Testis (tissue), 3 donors: ENCODE measurements around the gene EPB41L1. TPM values are rescaled to one million over a fixed set of nuclear protein-coding genes. Genes with fewer than 3 reads are reported as not detected.

ENCODE experiments used
- DNase-seq: peaks from one replicate; pipeline ENCODE4 v3.0.0-alpha.2; 2019
- H3K27ac ChIP-seq, 2 donors: fragments of 200-600 bp; sonication (generic); one replicate each; pipeline ENCODE4 v1.5.1; 2019
- H3K27me3 ChIP-seq: fragments of 200-600 bp; sonication (generic); one replicate; pipeline ENCODE4 v1.5.1; 2019
- H3K36me3 ChIP-seq: fragments of 200-600 bp; sonication (generic); one replicate; pipeline ENCODE4 v1.5.1; 2017; ENCODE audit warnings: low read depth; ENCODE audit errors: missing control alignments
- H3K4me1 ChIP-seq: fragments of 200-600 bp; sonication (generic); one replicate; pipeline ENCODE4 v1.5.1; 2019
- H3K4me3 ChIP-seq, 2 donors: fragments of 200-600 bp; sonication (generic); one replicate each; pipeline ENCODE4 v1.5.1; 2017 to 2019
- H3K9me3 ChIP-seq: fragments of 200-600 bp; sonication (generic); one replicate; pipeline ENCODE4 v1.5.1; 2017
- POLR2A ChIP-seq: fragments of 450-650 bp; IDR thresholded peaks from one replicate; pipeline ENCODE4 v1.6.1; 2017; ENCODE audit warnings: antibody characterized with exemption, mild to moderate bottlenecking, moderate library complexity
- WGBS, 2 donors: methylation state at CpG; one replicate each; pipeline ENCODE4 v1.1.5; 2018; 5-methylcytosine and 5-hydroxymethylcytosine counted together
- intact Hi-C: fragments of 100-400 bp; cut with DNase I; formaldehyde crosslinking; loops from one replicate; pipeline ENCODE4 v1.15.1; 2023; ENCODE audit warnings: low total_unique reads
- polyA plus RNA-seq: library from polyadenylated mRNA; stranded (reverse); fragments of 350-450 nt; fragmentation: Illumina TruSeq; extraction: RNeasy Lipid Tissue Mini Kit (QIAGEN cat#74804); gene quantifications from one replicate; pipeline ENCODE4 v1.2.3, GENCODE V29; 2014; ENCODE audit warnings: low read depth, low replicate concordance; ENCODE audit not compliant: insufficient read depth
- total RNA-seq, 2 donors: library from RNA; depleted of rRNA; stranded (reverse); fragments of >200 nt; gene quantifications; one replicate each; pipeline ENCODE4 v1.2.3, GENCODE V29; 2016
- TF ChIP-seq, protein P1 (sequence below), 3 experiments: fragments of 450-650 bp in 2 of 3; fragments of 200-600 bp in 1 of 3; sonication (generic) in 1 of 3; IDR thresholded peaks; one replicate each; pipeline ENCODE4 v1.5.1; 2016 to 2019; ENCODE audit warnings: antibody characterized with exemption in 3 of 3, mild to moderate bottlenecking in 2 of 3, moderate library complexity in 1 of 3

Gene EPB41L1
- total and polyA plus RNA-seq, 3 donors from 2014 or later, result 49.8 to 65.3 (median 63.7) TPM

DNA sequence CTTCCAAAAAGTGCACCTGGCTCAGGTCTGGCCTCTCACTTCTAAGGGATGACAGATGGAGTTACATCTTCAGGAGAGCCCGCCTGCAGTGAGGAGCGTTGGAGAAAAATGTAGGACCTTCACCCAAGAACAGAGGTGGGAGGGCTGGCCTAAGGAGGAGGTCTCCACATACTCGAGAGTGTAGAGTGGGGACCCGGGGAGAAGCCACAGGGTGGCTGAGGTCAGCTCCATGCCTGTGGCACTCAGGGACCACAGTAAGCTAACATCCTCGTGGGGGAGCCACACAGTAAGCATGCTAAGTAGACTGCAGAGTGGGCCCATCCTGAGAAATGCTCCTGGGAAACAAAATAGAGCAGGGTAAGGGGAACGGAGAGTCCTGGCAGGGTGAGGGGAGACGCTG lies 105.8 kb downstream of the EPB41L1 start:
- H3K27me3 ChIP-seq, result no peaks in the 10 kb centered on the region
- H3K4me1 ChIP-seq, result no peaks in the 10 kb centered on the region
- TF ChIP-seq POLR2A, result no peak
- TF ChIP-seq, protein P1, sequence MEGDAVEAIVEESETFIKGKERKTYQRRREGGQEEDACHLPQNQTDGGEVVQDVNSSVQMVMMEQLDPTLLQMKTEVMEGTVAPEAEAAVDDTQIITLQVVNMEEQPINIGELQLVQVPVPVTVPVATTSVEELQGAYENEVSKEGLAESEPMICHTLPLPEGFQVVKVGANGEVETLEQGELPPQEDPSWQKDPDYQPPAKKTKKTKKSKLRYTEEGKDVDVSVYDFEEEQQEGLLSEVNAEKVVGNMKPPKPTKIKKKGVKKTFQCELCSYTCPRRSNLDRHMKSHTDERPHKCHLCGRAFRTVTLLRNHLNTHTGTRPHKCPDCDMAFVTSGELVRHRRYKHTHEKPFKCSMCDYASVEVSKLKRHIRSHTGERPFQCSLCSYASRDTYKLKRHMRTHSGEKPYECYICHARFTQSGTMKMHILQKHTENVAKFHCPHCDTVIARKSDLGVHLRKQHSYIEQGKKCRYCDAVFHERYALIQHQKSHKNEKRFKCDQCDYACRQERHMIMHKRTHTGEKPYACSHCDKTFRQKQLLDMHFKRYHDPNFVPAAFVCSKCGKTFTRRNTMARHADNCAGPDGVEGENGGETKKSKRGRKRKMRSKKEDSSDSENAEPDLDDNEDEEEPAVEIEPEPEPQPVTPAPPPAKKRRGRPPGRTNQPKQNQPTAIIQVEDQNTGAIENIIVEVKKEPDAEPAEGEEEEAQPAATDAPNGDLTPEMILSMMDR (IDR thresholded peaks at IDR 0.05), result no peak
- H3K36me3 ChIP-seq, result no peaks in the 10 kb centered on the region
- 69 to 73% methylated on average over 7 of the region's 7 CpGs for WGBS, 2 donors
- no peaks in the 10 kb centered on the region for H3K9me3 ChIP-seq
- no peak overlapping the region for H3K4me3 ChIP-seq
- H3K27ac ChIP-seq, result no peak overlapping the region
- intact Hi-C loops, result no loop called here
- no peak for DNase-seq

DNA sequence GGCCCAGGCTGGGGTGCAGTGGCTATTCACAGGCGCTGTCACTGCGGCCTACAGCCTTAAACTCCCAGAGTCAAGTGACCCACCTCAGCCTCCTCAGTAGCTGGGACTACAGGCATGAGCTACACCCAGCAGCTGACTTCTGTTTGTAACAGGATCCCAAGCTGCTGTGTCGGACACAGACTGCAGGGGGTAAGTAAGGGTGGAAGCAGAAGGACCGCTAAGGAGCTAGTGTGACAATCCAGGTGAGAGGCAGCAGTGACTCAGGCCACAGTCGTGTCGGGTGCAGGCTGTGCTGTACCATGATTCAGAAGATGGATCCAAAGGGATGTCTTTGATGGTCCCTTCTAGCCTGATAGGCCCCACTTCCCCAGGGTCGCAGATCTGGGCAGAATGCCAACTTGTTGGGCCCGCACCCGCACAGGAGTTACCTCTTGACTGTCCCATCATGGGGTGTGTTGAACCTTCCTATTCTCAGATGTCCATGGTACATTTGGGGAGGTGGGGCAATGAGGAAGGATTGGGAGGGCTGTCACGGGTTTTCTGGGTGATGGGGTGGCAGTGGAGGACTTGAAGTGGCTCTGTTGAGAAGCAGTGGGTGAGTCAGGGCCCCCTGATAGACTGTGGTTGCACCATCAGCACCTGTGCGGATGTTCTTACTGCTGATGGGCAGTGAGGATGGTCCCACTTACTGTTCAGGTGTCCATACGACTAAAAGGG lies 107.0 kb downstream of the EPB41L1 start:
- H3K4me3 ChIP-seq, result no peak overlapping the region
- intact Hi-C loops, result no loop called here
- 87 to 89% methylated on average over 11 to 12 of the region's 12 CpGs for WGBS, 2 donors
- H3K4me1 ChIP-seq, result no peaks in the 10 kb centered on the region
- H3K27ac ChIP-seq, result no peak overlapping the region
- no peaks in the 10 kb centered on the region for H3K9me3 ChIP-seq
- TF ChIP-seq, protein P1 (IDR thresholded peaks at IDR 0.05), result no peak
- no peak for TF ChIP-seq POLR2A
- DNase-seq, result no peak
- H3K36me3 ChIP-seq, result no peaks in the 10 kb centered on the region
- H3K27me3 ChIP-seq, result no peaks in the 10 kb centered on the region

DNA sequence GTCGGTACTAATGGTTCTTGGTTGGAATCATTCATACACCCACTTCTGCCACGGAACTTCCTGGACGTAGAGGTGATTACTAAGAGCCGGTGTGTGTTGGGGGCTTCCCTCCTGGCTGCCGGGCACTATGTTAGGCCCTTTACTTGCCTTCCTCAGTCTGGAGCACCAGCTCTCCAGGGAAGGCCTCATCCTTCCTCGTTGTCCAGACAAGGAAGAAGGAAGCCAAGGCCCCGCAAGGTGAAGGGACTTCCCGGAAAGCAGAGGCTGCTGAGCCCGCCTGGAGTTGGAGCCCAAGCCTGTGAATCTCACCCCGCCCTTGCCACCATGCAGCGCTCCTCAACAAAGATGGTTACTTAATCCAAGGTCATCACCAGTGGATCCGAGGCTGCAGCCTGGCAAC lies 107.9 kb downstream of the EPB41L1 start:
- Histone ChIP-seq H3K27me3 (no peaks in the 10 kb centered on the region), H3K4me1 (no peaks in the 10 kb centered on the region), H3K9me3 (no peaks in the 10 kb centered on the region), H3K4me3 (no peak overlapping the region), H3K27ac (no peak overlapping the region), H3K36me3 (no peaks in the 10 kb centered on the region)
- TF ChIP-seq, protein P1 (IDR thresholded peaks at IDR 0.05), result no peak
- no peak for TF ChIP-seq POLR2A
- WGBS, 2 donors, result 88 to 90% methylated on average over 12 of the region's 12 CpGs
- intact Hi-C loops, result no loop called here
- no peak for DNase-seq

DNA sequence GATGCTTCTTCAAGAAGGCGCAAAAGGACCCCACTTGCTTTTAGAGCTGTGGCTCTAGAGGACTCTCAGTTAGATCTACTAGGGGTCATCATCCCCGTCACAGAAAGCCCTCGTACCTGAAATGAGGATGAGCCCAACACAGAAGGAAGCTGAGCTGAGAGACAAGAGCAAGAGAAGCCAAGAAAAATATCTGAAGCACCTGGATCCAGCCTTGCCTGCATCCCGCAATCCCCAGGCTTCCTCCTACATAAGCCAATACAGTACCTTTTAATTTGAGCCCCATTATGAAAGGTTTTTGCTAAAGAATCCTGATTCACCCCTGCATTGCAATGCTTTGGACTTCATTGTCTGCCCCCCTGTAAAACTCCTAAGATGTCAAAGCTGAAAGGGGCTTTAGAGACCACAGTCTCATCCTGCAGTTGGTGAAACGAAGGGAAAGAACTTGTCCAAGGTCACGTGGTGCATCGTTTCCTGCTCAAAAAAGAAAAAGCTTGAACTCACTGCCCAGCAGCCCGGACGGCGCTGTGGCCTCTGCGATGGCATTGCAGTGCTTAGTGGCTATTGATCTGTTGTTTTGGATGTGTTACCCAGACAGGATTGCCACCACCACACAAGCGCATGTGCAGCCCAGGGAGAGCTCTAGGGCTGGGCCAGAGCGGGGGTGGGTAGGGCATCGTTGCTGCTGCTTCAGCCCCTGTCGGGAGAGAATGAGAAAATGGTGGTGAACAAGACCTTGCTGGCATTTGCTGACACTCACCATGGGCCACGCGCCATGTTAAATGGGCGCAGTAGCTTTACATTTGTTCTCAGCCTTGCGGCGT lies 110.1 kb downstream of the EPB41L1 start:
- no peaks in the 10 kb centered on the region for H3K4me1 ChIP-seq
- H3K36me3 ChIP-seq, result no peaks in the 10 kb centered on the region
- H3K9me3 ChIP-seq, result no peaks in the 10 kb centered on the region
- no peak overlapping the region for H3K27ac ChIP-seq
- no peaks in the 10 kb centered on the region for H3K27me3 ChIP-seq
- no peak overlapping the region for H3K4me3 ChIP-seq
- intact Hi-C loops, result no loop called here
- no peak for DNase-seq
- whole genome bisulfite sequencing, 2 donors, result 92 to 94% methylated on average over 20 of the region's 20 CpGs
- TF ChIP-seq, protein P1 (IDR thresholded peaks at IDR 0.05), result no peak
- TF ChIP-seq POLR2A, result no peak
